GM12801 (cell line): ENCODE measurements around the gene COQ9.

Source experiments
- TF ChIP-seq, protein P1 (sequence below): IDR thresholded peaks from one replicate; pipeline ENCODE4 v1.5.1; 2011; ENCODE audit warnings: control low read depth; ENCODE audit not compliant: insufficient read length; ENCODE audit errors: extremely low read depth

The COQ9 gene

DNA sequence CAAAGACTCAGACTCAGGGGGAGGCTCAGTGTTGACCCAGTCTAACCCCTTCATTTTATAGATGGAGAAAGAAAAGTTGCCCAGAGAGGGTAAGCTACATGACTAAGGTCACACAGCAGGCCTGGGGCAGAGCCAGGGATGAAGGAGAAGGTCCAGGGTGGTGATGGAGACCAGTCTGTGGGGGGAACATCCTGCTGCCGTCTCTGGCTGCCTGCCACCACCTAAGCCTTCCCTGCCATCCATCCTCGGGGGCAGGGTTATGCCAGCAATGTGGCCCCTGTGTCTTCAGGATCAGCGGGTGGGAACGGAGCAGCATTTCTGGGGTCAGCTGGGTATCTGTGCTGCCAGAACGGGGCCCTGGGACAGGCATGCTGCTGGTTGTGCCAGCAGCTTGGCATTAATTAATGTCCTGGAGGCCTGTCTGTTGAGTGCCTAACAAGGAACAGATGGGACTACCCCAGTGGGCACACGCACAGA is 33.5 kb downstream of the COQ9 start:
- TF ChIP-seq, protein P1, sequence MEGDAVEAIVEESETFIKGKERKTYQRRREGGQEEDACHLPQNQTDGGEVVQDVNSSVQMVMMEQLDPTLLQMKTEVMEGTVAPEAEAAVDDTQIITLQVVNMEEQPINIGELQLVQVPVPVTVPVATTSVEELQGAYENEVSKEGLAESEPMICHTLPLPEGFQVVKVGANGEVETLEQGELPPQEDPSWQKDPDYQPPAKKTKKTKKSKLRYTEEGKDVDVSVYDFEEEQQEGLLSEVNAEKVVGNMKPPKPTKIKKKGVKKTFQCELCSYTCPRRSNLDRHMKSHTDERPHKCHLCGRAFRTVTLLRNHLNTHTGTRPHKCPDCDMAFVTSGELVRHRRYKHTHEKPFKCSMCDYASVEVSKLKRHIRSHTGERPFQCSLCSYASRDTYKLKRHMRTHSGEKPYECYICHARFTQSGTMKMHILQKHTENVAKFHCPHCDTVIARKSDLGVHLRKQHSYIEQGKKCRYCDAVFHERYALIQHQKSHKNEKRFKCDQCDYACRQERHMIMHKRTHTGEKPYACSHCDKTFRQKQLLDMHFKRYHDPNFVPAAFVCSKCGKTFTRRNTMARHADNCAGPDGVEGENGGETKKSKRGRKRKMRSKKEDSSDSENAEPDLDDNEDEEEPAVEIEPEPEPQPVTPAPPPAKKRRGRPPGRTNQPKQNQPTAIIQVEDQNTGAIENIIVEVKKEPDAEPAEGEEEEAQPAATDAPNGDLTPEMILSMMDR = no peak

DNA sequence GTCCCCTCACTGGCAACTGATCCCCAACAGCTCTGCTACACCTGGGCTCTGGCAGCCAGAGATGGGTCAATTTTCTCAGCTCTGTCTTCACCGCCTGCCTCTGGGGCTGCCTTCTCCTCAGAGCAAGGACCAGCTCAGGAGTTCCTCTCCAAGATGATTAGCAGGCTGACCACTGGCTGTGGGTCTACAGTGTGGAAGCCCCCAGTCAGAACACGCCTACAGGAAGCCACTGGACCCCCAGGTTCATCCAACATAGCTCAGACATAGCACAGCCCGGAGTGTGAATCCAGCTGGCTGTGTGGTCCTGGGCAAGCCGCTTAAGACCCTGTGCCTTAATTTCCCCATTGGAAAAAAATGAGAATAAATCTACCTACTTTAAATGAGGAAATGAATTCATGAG is 34.1 kb downstream of the COQ9 start:
- TF ChIP-seq, protein P1 = no peak

DNA sequence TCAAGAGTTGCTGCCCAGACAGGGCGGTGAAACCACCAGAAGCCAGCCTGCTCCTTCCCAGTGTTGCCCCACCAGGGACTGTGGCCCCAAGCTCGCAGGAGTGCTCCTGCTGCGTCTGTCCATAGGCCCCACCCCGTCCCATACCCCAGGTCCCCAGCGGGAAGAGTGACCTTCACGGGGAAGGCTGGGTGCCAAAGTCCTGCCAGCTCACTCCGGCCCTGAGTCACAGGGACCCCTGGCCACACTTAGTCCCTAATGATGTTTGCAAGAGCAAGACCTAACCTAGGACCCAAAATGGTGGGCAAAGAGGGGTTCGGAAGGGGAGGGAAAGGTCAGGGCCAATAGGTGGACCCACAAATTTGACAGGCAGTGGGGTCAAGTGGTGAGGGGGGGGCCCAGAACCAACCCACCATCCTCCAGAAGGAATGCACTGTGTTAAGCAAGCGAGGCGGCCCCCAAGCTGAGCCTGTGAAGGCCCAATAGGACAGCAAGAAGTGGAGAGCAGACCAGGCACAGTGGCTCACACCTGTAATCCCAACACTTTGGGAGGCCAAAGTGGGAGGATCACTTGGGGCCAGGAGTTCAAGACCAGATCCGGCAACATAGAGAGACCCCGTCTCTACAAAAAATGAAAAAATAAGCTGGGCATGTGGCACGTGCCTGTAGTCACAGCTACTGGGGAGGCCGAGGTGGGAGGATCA is 35.7 kb downstream of the COQ9 start:
- TF ChIP-seq, protein P1 = no peak

DNA sequence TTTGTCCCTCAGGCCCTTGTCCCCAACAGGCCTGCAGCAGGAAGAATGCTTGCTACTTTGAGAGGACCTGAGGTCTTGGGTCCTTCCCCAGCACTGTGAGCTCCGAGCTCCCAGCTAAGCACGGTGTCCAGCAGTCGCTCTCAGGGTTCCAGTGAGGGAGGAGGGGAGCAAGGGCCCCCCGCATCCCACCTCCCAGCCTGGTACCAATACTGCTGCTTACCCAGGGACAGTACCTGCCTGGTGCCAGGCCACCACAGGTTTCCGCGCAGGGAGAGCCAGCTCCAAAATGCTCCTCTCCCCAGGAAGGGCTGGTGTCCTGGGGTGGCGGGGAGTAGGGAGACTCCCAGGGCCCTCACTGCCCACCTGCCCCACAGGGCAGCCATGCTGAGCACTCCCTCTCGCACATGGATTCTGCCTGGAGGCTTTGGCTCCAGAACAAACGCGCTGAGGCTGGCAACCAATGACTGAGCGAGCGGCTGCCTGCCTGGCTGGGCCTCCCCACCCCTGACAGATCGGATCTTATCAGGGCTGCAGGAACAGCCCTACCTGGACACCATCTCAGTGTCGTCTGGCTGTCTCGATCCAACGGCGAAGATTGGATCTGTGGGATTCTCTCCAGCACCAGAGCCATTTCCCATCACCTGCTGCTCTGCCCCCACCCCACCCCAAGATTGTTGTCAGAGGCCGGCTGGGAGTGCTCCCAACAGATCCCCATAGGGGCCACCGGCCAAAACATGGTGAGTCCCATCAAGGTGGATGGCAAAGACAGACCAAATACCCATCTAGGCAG is 36.6 kb downstream of the COQ9 start:
- TF ChIP-seq, protein P1 = no peak

DNA sequence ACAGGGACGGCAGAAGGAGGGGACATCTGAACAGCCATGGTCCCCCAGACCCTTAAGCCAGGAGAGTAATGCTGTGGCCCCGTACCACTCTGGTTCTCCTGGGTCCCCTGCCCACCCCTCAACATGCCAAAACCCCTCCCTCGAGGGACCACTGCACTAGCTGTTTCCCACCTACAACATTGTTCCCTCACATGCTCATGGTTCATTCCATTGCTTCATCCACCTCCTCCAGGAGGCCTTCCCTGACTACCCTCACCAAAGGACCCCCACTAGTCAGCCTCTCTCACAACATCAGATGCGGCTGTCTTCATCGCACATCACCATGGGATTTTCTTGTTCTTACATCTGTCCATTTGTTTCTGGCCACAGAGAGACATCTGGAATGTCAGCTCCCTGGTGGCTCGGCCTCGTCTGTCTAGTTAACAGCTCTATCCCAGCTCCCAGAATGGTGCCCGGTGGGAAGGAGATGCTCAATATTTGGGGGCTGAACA is 37.3 kb downstream of the COQ9 start:
- TF ChIP-seq, protein P1 = no peak

DNA sequence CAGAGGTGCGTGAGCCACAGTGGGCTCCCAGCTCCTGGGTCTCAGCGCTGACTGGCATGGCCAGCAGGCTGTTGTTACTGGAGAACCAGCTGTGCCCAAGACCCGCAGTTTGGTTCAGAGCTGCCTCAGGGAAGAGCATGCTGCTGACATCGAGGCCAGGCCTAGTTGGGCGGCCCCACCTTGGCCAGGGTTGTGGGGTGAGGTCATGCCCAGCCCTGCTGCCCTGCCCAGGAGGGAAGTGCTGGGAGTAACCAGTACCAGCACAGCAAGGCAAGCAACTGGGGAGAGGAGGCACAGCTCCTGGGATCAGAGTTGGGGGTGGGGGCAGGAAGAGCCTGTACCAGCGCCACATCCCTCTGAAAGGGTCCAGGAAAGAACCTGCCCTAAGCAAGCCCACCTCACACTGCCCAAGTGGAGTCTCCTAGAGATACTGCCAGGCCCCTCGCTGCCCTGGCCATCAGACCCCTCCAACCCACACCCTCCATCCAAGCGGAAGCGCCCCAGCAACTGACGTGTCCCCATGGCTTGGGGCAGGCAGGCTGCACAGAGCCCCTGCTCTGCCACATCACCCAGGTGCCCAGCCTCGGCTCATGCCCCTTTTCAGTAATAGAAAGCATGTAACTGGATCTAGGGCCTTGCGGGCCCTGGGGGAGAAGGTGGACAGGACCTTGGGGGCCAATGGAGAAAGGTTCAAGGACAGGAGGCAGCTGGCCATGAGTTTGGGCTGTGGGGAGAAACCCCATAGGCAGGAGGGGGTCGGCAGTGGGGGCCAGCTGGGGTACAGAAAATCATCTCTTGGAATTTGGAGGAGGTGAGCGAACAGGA is 38.0 kb downstream of the COQ9 start:
- TF ChIP-seq, protein P1 = no peak
